Raji (cell line): ENCODE measurements around the gene LEMD1.
A peak's percentile ranks its signal among the peaks of the same experiment; 100 is the strongest.

Source experiments
- POLR2A ChIP-seq: IDR thresholded peaks from 2 replicates; pipeline ENCODE4 v1.6.1; 2011; ENCODE audit warnings: low read depth, low read length, control low read depth; ENCODE audit not compliant: insufficient read depth

Gene LEMD1

GRCh38 chr1:205438213-205439158 lies 16.6 kb upstream of the LEMD1 start:
- no peak for TF ChIP-seq POLR2A

- no peak for TF ChIP-seq POLR2A
Observed at GRCh38 chr1:205437570-205437969, 15.7 kb upstream of the LEMD1 start.

- no peak for TF ChIP-seq POLR2A
Observed at GRCh38 chr1:205436776-205437410, 15.0 kb upstream of the LEMD1 start.

GRCh38 chr1:205435578-205436573 lies 14.0 kb upstream of the LEMD1 start:
- TF ChIP-seq POLR2A: no peak

GRCh38 chr1:205434738-205435137 lies 12.9 kb upstream of the LEMD1 start:
- TF ChIP-seq POLR2A: no peak

GRCh38 chr1:205432116-205432515 lies 10.3 kb upstream of the LEMD1 start:
- TF ChIP-seq POLR2A: no peak

GRCh38 chr1:205430696-205431305 lies 8.9 kb upstream of the LEMD1 start:
- no peak for TF ChIP-seq POLR2A

GRCh38 chr1:205429762-205430695 lies 8.2 kb upstream of the LEMD1 start:
- TF ChIP-seq POLR2A: peak; percentile 30; the same call in 1 of the 2 replicates

- no peak for TF ChIP-seq POLR2A
Observed at GRCh38 chr1:205424901-205425600, 3.2 kb upstream of the LEMD1 start.

- no peak for TF ChIP-seq POLR2A
Observed at GRCh38 chr1:205423814-205424399, 2.1 kb upstream of the LEMD1 start.

- TF ChIP-seq POLR2A: no peak
Observed at GRCh38 chr1:205422993-205423642, 1.3 kb upstream of the LEMD1 start.

GRCh38 chr1:205420938-205421337 lies 918 bp downstream of the LEMD1 start:
- TF ChIP-seq POLR2A: no peak
